ENCODE results near the gene RPUSD4.
A peak's percentile ranks its signal among the peaks of the same experiment; 100 is the strongest.

Gene RPUSD4

DNA sequence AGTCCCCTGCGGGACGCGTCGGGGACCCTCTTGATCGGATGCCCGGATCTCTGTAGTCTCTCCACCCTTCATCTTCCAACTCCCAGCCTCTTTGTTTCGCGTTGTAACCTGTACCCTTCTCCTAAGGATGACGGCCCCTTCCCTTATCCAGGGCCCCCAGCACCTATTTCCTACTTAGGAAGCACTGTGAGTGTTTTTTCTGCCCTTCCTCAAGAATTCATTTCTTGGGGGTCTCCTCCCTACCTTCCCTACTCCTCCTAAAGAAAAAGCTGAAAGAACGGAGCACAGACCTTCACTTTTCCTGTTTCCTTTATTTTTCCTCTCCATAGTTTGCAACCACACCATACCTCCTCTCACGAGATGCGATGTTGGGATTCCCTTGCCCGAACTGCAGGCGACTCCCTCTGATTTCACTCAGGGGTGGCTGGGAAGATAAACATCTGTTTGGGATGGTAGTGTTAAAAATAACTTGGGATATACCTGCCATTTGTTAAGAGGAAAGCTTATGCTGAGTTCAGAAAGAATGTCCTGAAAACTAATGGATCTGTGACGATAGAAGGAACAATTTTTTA, 725 bp upstream of the RPUSD4 start:
- DNase-seq = no peak

GRCh38 chr11:126210871-126211235, 597 bp downstream of the RPUSD4 start:
- DNase-seq = no peak

- no peak for DNase-seq
Measured at GRCh38 chr11:126207896-126208295, 3.6 kb downstream of the RPUSD4 start.

- no peak for DNase-seq
Measured at GRCh38 chr11:126205359-126205758, 6.1 kb downstream of the RPUSD4 start.

- no peak for DNase-seq
Measured at GRCh38 chr11:126202646-126203359, 8.6 kb downstream of the RPUSD4 start.

DNA sequence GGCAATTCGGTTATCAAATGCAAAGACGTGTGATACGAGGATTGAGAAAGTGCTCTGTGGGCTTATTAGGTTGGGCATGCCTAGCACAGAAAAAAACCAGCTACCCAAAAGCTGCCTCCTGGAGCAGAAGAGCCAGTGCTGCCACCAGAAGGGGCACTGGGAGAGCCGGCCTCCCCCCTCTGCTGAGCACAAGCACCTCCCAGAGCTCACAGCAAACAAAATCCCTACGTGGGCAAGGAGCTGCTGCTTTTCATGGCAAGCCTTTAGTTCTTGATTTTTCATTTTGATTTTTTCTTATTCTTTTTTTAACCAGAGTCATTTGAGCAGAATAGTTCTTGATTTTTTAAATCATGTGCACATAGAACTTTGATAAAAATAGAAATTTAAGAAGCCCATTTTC, 12.8 kb downstream of the RPUSD4 start:
- no peak for DNase-seq

DNA sequence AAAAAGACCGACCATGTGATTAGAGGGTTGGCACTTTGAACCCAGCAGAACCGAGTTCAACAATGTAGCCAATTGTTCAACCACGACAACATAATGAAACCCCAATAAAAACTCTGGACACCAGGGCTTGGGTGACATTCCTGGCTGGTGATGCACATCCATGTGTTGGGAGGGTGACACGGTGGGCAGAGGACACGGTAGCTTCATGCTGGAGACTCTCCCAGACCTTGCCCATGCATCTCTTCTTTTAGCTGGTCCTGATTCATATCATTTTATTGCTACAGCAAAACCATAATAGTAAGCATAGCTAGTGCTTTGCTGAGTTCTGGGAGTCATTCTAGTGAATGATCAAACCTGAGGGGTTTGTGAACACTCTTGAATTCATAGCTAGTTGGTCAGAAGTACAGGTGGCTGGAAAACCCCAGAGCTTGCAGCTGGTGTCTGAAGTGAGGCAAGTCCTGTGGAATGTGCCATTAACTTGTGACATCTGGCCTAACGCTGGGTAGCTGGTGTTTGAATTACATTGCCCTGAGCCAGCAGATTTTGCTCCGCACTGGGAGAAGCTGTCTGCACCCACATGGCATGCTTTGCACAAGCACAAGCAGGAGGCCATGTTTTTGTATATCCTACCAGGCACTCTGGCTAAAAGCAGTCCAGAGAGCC, 14.0 kb downstream of the RPUSD4 start:
- no peak for DNase-seq

DNA sequence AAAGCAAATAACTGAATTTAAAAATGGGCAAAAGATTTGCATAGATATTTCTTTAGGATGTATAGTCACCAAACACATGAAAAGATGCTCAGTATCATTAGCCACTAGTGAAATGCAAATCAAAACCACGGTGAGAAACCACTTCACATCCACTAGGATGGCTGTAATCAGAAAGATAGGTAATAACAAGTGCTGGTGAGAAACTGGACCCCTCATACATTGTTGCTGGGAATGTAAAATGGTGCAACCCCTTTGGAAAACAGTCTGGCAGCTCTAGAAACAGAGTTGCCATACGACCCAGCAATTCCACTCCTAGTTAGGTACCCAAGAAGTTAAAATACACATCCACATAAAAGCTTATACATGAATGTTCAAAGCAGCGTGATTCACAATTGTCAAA, 16.3 kb downstream of the RPUSD4 start:
- DNase-seq = no peak

DNA sequence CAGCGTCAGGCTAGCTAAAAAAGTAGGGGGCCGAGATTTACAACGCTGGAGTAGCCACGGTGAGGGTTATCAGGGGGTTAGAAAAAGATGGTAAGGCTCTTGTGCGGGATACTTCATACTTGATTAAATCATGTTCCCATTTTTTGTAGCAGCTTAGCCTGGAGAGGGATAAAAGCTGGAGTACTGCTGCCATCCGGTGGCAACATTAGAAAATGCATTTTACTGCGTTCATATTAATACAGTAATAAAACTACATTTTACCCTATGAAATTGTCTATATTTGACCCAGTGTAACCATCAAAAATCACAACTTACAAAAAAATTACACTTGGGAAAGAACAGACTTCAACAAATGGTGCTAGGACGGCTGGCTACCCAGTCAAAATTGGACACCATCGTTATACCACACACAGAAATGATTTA, 17.3 kb downstream of the RPUSD4 start:
- peak; percentile 58 to 59 for DNase-seq

GRCh38 chr11:126193038-126193478, 18.4 kb downstream of the RPUSD4 start:
- DNase-seq = no peak

GRCh38 chr11:126192361-126192760, 19.1 kb downstream of the RPUSD4 start:
- no peak for DNase-seq

DNA sequence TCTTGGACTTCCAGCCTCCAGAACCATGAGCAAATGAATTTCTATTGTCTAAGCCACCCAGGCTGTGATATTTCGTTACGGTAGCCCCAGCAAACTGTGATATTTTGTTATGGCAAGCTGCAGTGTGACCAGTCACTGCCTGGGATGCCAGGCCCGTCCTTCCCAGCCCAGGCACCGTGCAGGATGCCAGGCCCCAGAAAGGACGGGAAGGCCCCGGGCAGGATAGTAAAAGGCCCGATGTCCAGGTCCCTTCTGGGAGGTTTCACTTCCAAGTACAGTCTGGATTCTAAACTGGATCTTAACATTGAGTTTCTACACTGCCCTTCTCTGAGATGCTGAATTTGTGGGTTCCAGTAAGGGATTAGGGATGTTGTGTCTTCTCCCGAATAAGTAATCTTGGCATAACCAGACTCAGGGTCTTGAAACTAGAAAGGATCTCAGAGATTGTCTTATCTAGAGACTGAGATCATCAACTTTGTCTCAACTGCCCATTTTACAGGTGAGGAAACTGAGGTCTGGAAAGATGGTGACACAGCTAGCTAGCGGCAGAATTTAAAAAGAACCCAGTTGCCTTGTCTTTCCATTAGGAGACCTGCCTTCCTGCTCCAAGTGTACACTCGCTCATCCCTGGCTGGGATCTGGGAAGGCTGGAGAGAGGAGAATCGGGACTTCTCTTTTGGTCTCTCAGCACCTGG, 19.9 kb downstream of the RPUSD4 start:
- DNase-seq = no peak

- DNase-seq = no peak
Measured at GRCh38 chr11:126190792-126191191, 20.7 kb downstream of the RPUSD4 start.

DNA sequence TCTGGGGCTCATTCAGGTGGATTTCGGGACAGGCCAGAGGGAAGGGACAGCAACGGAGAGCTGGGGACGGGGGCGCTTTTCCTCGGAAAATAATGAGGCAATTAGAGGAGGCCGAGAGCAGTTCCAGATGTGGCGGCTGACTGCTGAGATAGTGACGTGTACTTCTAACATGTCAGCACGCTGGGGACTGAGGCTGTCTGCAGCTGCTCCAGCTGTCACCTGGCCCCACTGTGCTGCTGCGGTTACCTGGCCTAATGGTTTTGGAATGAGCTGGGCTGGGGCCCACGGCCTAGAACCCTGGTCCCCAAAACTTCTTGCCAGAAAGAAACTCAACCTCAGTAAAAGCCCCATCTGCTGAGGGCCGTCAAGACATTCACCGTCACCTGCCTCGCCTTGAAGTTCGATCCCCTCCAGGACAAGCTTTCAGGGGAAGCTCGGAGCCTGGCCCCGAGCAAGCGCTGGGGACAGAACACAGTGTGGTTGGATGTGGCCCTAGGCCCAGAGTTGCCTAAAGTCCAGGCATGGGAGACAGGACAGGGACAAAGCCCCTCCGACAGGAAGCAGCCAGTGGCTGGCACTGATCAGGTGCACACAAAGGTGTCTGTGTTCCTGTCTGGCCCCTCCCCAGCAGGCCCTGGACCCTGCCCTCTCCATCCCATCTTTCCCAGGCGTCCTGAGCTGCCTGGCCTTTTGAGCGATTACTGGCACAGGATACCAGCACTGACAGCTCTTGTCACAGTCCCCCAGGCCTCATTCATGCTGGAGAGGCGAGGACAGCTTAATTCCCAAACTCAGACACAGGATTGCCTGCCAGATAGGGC, 22.1 kb downstream of the RPUSD4 start:
- no peak for DNase-seq

GRCh38 chr11:126188332-126189108, 22.9 kb downstream of the RPUSD4 start:
- DNase-seq = no peak

DNA sequence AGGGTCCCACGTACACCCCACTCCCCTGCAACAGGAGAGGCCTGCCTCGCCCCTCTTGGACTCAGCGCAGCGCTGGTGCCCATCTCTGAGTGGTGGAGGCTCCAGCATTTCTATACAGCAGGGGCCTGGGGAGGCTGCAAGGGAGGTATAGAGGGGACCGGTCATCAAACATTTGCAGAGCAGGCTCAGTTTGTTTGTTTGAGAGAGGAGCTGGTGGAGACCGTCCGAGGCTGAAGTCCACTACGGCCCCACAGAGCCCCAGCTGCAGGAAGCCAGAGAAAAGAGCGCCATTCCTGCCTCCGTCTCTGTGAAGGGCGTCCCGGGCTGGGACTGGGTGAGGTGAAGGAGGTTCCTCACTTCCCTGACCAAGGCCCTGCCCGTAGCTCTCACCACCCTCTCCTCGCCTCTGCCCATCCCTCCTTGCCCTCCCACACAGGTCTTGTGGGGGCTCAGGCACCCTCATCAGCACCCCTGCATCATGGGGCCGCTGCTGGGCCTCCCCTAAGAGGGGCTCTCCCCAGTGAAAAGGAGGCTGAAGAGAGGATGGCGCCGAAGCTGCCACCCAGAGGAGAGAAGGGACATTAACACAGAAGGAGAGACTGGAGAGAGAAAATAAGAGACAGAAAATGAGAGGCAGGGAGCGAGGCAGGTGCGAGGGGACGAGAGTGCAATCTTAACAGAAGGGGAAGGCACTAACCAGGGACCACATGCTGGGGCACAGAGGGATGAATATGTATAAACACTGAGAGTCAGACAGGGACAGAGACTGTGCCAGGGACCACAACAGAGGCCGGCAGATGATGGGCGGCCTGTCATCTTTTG, 24.5 kb downstream of the RPUSD4 start:
- no peak for DNase-seq

DNA sequence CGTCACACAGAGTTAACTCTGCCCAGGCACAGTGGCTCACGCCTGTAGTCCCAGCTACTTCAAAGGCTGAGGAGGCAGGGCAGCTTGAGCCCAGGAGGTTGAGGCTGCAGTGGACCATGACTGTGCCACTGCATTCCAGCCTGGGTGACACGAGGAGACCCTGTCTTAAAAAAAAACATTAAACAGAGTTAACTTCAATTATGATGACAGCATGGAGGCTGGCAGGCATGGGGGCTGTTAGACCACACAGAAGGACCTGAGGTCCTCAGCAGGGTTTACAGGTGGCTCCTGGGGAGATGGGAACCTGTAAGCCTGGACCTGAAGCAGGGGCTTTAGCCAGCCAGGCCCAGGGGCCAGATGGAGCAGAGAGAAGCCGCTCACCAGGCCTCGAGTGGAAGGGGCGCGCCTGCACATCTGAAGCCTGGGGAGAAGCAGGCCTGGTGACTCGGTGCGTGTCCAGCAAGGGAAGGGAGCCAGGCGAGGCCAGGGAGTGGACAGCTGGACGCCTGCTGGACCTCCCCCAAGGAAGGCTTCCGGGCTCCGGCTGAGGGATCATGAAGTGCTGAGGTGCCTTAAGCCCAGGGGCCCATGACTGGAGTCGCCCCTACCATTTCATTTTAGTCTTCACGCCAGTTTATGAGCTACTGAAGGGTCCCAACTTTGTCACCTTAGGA, 25.3 kb downstream of the RPUSD4 start:
- DNase-seq = no peak

GRCh38 chr11:126185259-126186024, 26.0 kb downstream of the RPUSD4 start:
- DNase-seq = no peak

- DNase-seq = no peak
Measured at GRCh38 chr11:126182787-126183445, 28.5 kb downstream of the RPUSD4 start.

Data from inflammatory macrophage (primary cell).